HG03571 (cell line): ENCODE measurements around the gene ANKRD11.

Experiments
- ATAC-seq: cut with Tn5 transposase; IDR thresholded peaks from one replicate; pipeline ENCODE4 v1.9.1; 2021; ENCODE audit not compliant: unreplicated experiment

ANKRD11 gene

GRCh38 chr16:89507214-89507833, 17.0 kb upstream of the ANKRD11 start:
- peak; percentile 14 for ATAC-seq

GRCh38 chr16:89506791-89507191, 16.4 kb upstream of the ANKRD11 start:
- no peak for ATAC-seq

DNA sequence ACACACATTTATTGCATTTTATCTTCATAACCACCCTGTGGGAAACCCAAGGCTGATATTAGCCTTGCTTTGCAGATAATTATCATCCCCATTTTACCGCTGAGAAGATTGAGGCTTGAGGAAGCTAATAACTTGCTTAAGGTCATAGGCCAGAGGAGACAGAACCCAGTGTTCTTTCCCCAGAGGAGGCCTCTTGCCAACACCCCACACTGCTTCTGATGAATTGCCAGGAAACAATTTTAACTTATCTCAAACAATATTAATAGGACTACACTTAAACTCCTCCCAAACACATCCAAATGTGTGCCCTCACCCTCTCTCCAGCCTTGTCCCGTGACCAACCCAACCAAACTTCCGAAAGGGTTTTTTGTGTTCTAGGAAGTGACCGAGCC, 15.7 kb upstream of the ANKRD11 start:
- no peak for ATAC-seq

DNA sequence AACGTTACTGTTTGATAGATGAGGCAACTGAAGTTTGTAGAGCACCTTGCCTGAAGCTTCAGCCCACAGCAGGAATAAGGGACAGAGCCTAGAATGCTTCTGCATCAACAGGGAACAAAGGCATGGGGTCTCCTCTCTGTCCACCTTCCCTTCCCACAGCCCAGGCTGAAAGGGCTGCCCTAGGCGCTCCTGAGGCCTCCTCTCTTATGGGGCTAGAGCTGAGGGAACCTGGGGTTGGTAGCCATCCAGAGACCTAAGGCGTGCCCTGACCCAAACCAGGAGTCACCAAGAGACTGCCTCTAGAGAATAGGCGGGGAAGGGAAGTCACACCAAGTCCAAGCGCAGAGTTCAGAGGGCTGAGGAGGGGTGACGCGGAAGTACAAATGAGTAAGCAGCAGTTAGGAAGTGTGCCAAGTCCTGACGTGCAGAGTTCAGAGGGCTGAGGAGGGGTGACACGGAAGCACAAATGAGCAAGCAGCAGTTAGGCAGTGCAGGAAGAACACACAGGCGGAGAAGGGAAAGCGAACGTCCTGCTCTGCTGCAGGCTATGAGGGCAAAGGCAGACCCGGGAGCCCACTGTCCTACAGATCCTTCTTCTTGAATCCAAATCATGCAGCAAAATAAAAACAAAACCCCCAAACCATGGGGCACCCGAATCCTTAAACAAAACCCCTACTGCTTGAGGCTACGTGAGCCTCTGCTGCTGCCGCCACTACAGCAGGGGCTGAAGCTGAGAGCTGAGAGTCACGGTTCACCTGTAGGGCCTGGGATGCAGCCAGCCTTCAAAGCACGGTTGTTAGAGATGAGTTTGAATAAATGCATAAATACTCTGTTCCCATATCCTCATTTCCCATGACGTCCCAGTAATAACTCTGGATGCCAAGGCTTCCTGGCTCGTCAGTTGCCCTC, 15.1 kb upstream of the ANKRD11 start:
- ATAC-seq, result peak; percentile 36

DNA sequence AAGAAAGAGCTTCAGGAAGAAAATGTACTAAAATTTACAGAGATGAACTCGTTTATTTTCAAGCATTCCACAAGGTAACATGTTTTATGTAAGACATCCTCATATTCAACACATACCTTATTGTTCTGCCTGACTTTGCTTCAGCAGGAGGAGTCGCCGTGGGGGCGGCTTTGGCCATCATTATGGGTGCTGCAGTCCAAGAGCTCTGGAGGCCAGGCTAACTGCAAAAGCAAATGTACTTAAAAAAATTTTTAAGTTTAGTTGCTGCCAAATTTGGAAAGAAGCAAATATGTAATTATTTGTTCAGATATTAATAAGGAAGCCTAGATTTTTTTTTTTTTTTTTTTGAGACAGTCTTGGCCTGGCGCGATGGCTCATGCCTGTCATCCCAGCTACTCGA, 13.7 kb upstream of the ANKRD11 start:
- no peak for ATAC-seq

DNA sequence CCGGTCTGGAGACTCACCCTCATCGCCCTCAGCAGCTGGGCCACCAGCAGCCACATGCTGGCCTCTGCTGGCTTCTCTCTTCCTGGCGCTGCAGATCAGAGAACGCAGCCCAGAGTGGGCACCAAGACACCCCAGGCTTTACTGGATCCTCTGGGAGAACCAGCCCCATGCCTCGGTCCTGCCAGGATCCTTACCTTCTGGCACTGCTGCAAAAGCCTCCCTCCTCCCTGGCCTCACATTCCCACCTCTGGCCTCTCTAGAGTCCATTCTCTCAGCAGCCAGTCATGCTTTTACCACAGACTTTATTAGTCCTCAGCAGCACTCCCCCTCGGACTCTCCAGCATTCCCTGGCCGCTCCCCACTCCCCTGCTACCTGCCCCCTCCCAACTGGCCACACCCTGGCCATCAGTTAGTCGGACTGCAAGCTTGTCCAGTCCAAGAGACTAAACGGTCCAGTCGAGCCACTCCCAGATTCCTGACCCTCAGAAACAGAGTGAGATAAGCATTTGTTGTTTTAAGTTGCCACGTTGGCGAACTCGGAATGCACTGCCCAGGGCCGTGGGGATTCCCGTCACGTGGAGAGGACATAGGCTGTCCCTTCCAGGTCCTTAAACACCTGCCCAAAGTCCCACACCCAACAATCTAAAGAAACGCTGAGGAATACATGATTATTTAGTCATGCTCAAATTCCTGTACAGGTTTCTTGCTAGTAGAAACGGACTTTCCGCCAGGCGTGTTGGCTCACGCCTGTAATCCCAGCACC, 11.9 kb upstream of the ANKRD11 start:
- ATAC-seq, result no peak

- ATAC-seq, result no peak
Measured at GRCh38 chr16:89499767-89500166, 9.4 kb upstream of the ANKRD11 start.

DNA sequence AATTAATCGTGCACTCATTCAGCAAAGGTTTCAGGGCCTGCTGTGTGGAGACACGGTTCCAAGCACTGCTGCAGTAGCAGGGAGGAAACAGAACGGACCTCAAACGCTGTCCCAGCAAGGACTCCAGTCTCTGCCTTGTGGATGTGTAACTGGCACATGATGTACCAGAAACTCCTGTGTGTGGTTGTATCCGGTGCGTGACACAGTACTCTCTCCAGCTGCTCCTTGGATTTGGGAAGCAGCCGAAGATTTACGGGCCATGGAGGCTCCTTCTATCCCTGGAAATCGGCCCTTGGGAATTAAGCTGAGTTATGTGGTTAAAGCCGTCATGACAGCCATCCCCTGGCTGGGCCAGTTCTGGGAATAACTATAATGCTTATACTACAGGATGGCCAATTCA, 8.5 kb upstream of the ANKRD11 start:
- ATAC-seq, result no peak

GRCh38 chr16:89495121-89495520, 4.8 kb upstream of the ANKRD11 start:
- no peak for ATAC-seq

DNA sequence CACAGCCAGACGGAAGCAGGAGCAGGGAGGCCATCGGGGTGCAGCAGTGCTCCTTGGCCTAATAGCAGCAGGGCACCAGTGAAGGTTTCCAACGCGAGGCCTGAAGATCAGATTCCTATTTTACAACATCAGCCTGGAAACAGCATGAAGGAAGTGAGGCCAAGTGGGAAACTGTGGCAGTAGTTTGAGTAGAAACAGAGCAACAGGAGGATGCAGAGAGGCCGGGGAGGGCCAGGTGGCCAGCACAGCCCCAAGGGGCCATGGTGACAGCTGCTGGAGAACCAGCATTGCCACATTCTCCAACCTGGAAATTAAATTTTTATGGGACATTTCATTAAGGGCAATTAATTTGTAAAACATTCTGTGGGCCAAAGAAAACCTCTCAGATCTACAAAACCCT, 3.4 kb upstream of the ANKRD11 start:
- ATAC-seq, result no peak

DNA sequence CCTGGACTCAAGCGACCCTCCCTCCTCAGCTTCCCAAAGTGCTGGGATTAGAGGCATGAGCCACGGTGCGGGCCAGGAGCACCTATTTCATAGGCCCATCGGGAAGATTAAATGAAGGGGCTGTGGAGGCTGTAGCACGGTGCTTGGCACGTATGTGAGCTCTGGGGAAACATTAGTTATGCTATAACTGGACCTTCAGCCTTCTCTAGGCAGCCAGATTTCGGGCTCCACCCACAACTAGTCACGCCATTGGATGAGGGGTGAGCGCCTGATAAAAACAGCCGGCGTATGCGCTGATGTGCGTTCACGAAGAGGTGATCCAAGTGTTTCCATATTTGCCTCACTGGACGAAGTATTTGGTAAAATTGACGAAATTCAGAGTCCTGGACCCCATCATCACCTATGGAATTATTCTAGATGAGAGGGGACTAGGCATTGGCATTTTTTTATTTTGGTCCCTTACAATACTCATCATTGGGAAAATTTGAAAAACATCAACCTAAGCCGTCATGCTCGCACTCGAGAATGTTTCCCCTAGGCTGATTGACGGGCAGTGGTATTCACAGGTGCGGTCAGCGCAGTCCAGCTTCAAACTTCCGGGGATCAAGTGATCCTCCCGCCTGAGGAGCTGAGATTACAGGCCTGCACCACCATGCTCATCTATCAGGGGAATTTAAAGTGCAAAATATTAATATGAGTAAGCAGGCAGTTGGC, 1.8 kb upstream of the ANKRD11 start:
- ATAC-seq, result no peak

DNA sequence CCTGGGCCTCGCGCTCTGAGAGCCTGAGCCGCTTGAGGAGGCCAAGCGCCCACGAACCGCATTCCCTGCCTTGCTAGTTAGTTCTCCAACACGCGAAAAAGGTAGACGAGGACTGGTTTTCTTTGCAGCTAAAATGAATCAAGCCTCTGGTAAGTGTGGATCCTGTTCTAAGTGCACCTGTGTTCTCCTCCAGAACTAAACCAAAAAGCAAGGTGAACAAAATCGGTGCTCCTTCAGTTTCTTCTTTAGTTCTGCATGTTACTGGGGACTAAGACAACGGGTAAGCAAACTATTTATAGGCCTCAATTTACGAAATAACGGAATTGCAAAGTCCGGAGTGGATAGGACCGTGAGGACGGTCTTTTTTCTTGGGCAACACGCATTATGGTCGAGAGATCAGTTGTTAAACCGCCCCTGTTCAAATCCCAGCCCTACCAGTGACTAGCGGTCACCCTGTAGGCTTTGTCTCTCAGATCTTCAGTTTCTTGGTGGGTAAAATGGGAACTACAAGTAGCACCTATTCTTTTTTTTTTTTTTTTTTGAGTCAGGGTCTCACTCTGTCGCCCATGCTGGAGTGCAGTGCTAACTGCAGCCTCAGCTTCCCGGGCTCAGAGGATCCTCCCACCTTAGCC, 993 bp upstream of the ANKRD11 start:
- ATAC-seq, result no peak

DNA sequence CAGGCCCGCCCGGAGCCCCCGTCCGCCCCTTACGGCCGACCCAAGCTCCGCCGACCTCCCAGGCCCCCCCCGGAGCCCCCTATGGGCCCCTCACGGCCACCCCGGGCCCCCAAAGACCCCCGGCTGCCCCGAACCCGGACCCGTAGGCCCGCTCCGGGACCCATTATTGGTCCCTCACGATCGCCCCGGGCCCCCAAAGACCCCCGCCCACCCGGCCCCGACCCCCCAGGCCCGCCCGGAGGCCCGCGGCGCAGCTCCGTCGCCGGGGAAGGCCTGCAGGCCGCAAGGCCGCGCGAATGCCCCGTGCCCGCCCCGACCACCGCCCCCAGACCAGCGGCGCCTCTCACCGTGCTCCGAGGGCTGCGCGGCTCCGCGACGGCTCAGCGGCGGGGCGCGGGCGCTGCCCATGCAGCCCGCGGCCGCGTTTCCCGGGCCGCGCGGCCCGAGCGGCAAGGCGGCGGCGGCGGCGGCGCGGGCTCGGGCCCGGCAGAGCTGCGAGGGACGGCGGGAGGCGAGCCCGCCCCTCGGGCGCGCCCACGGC, 393 bp downstream of the ANKRD11 start:
- no peak for ATAC-seq

DNA sequence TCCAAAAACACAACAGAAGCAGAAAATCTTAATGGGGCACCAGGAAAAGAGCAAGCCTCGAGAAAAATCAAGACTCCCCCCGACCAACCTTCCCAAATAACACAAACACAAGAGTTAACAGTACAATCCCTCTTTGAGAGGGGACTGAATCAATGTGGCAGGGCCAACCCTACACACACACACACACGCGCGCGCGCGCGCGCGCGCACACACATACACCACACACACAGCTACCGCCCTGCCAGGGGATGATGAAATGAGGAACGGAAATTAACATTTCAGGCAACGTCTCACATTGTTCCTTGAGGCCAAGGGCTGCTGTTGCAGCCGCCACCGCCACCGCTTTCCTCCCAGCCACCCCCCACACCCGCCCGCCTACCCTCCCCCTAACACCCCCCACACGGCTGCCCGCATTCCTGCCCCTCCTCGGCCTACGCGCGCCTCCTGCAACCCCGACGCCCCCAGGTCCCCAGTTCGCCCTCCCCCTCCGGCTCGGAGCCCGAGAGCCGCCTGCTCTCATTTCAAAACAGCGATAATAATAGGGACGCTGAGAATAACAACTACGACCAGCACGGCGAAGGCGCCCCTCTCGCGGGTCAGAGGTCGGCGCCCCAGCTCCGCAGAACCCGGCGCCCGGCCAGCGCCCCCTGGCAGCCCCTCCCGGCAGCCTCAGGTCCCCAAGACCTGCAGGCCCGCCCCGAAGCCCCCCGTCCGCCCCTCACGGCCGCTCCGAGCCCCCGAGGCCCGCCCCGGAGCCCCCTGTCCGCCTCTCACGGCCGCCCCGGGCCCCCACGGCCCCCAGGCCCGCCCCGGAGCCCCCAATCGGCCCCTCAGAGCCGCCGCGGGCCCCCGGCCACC, 1.1 kb downstream of the ANKRD11 start:
- no peak for ATAC-seq

GRCh38 chr16:89485701-89486246, 4.6 kb downstream of the ANKRD11 start:
- no peak for ATAC-seq

DNA sequence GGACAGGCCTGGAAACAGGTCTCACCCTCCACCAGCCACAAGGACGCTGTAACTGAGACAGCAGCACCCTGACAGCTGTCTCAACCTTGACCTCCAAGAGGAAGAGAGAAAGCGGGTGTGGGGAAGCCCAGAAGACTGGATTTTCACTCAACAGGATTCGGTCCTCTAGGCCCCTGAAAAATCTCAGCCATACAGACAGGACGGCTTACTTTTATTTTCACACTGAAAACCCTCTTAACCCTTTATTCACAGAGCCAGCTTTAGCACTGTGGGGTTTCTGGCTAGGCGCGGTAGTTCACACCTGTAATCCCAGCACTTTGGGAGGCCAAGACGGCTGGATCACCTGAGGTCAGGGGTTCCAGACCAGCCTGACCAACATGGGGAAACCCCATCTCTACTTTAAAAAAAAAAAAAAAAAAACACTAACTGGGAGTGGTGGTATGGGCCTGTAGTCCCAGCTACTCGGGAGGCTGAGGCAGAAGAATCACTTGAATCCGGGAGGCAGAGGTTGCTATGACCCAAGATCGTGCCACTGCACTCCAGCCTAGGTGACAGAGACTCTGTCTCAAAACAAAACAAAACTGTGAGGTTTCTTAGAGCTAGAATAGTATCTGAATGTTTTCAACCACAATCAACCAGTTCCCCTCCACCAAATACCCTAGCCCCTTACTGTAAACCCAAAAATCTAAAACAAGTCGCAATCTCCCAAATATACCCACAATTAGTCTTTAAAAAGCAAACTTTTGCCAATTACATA, 5.3 kb downstream of the ANKRD11 start:
- no peak for ATAC-seq

DNA sequence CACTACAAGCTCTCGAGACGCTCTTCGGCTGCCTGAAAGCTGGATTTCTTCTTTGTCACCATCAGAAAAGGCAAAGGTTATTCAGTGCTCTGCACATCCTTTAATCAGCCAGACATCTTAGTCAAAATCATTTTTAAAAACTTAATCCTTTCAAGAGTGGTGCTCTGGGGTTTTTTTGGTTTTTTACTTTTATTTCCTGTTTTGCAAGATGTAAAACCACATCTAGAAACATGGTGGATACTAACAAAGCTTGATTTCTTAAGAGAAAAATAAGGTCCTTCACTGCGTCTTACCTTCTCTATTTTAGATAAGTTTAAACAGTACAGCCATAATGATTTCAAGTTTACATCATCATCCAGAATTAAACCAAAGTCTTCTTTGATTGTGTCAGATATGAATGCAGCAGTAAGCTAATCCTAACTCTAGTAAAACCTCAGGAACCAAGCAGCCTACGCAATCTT, 6.3 kb downstream of the ANKRD11 start:
- no peak for ATAC-seq

- ATAC-seq, result no peak
Measured at GRCh38 chr16:89482817-89483205, 7.5 kb downstream of the ANKRD11 start.
